Lower leg skin (tissue), 4 donors: Measurements from ENCODE around the gene CD101. TPM values are rescaled to one million over a fixed set of nuclear protein-coding genes. Genes with fewer than 3 reads are reported as not detected.

Experiments
- DNase-seq, 2 donors: peaks; one replicate each; pipeline ENCODE4 v3.0.0-alpha.2; 2019; ENCODE audit warnings: low spot score in 2 of 2
- H3K4me3 ChIP-seq: fragments of 200-600 bp; sonication (generic); 2 replicates; pipeline ENCODE4 v1.5.1; 2017; ENCODE audit warnings: mild to moderate bottlenecking, low read depth; ENCODE audit not compliant: poor library complexity, severe bottlenecking
- CTCF ChIP-seq, 3 donors: fragments of 450-650 bp; IDR thresholded peaks; one replicate each; pipeline ENCODE4 v1.5.1; 2016; ENCODE audit warnings: antibody characterized with exemption in 3 of 3, mild to moderate bottlenecking in 3 of 3, moderate library complexity in 2 of 3
- POLR2A ChIP-seq, 2 donors: fragments of 450-650 bp; IDR thresholded peaks; one replicate each; pipeline ENCODE4 v1.6.1; 2016 to 2017; ENCODE audit warnings: antibody characterized with exemption in 2 of 2, mild to moderate bottlenecking in 1 of 2, moderate library complexity in 1 of 2
- WGBS, 2 donors: methylation state at CpG; one replicate each; pipeline ENCODE4 v1.1.5; 2018; 5-methylcytosine and 5-hydroxymethylcytosine counted together
- intact Hi-C: fragments of 100-400 bp; cut with DNase I; formaldehyde crosslinking; loops from one replicate; pipeline ENCODE4 v1.15.0; 2023; ENCODE audit warnings: low total_unique reads
- total RNA-seq, 4 donors: library from RNA; depleted of rRNA; stranded (reverse); fragments of >200 nt; gene quantifications; one replicate each; pipeline ENCODE4 v1.1.0, GENCODE V29; 2016

The CD101 gene
- total RNA-seq, 4 donors from 2014 or later = 0.46 to 1.8 (median 0.92) TPM

DNA sequence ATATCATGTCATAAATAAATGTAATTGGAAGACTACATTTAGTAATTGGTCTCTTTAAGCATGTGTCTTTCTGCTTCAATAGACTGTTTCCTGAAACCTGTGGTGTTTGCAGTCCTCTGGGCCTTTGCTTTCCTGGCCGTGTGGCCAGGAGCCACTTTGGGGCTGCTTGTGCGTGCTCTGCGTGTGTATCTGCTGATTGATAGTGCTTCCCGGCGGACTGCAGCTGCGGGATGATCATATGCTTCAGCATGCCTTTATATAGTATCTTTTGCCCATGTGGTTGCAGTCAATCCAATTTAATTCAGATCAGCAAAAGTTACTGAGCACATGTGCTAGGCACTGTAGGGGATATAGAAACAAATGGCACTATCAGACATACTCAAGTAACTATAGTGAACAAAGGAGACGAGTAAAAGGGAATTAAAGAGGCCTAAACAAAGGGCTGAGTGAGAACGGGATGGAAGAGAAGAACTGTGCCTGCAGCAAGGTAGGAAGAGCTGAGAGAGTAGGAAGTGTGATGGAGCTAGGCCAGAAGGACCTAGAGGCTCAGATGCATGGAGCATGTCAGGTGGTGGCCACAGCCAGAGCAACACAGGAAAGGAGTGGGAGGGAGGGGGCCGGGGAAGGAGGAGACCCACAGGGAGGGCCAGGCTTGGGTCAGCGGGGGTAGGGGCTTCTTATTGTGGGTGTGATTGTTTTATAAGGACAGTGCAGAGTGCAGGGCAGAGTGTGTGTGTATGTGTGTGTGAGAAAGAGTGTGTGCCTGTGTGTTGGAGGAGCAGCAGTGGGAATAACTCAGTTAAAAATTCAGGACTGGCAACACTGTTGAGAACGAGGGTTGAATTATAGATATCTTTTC is 31.4 kb downstream of the CD101 start:
- intact Hi-C loops = no loop called here
- no peak for TF ChIP-seq POLR2A (IDR thresholded peaks at IDR 0.05)
- no peak for TF ChIP-seq CTCF (IDR thresholded peaks at IDR 0.05)
- H3K4me3 ChIP-seq = no peak overlapping the region
- 82 to 87% methylated on average over 11 of the region's 11 CpGs for WGBS, 2 donors
- DNase-seq = no peak

GRCh38 chr1:117033772-117034171 is 32.2 kb downstream of the CD101 start:
- WGBS, 2 donors = 81% methylated on average over 7 of the region's 7 CpGs
- TF ChIP-seq CTCF (IDR thresholded peaks at IDR 0.05) (no peak), POLR2A (IDR thresholded peaks at IDR 0.05) (no peak)
- DNase-seq = no peak
- no peak overlapping the region for H3K4me3 ChIP-seq
- intact Hi-C loops = no loop called here

DNA sequence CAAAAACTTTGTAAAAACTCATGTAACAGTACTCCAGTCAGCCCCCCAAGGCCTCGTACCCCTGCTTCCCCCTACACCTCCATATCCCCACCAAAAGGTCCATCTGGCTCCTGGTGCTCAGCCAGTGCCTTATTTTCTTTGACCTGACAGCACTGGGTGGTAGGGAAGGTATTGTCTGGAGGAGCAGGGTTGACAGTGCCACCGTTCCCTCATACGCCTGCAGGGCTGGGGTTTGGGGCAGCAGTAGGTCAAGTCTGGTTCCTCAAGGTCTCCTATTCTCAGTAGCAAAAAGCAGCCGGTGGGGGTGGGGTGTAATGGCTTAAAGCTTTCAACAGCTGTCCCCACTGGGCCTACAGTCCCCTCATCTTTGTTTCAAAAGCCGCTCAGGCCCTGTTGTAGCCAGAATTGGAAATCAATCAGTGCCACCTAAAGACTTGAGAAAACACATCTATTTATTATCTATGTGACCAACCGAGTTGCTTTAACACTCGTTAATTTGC is 33.3 kb downstream of the CD101 start:
- 88% methylated on average over 7 of the region's 7 CpGs for WGBS, 2 donors
- intact Hi-C loops = no loop called here
- DNase-seq = no peak
- no peak for TF ChIP-seq POLR2A (IDR thresholded peaks at IDR 0.05)
- no peak for TF ChIP-seq CTCF (IDR thresholded peaks at IDR 0.05)
- H3K4me3 ChIP-seq = no peak overlapping the region

DNA sequence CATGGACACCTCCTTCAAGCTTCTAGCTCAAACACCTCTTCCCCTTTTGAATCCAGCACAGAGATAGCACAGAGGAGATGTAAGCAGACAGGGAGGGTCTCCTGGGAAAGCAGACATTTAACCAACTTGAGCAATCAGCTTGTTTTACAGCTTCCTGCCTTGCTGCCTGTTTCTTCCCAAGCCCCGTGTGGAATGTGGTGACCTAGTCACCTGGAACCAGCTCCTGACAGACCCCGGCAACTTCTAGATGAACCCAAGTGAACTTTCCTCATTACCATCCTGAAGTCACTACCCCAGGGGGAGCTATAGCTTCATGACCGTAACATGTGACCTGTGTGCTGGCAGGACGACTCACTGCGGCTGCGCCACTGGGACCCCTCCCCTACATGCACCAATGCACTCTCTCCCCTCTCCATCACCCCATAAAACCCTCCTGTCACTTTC is 34.5 kb downstream of the CD101 start:
- TF ChIP-seq POLR2A (IDR thresholded peaks at IDR 0.05) = no peak
- TF ChIP-seq CTCF (IDR thresholded peaks at IDR 0.05) = no peak
- DNase-seq = no peak
- no peak overlapping the region for H3K4me3 ChIP-seq
- 64 to 71% methylated on average over 6 of the region's 6 CpGs for WGBS, 2 donors
- intact Hi-C loops = no loop called here

GRCh38 chr1:117037802-117038201 is 36.2 kb downstream of the CD101 start:
- H3K4me3 ChIP-seq = no peak overlapping the region
- intact Hi-C loops = no loop called here
- WGBS, 2 donors = 67 to 92% methylated on average over 1 of the region's 1 CpG
- TF ChIP-seq POLR2A (IDR thresholded peaks at IDR 0.05) (no peak), CTCF (IDR thresholded peaks at IDR 0.05) (no peak)
- no peak for DNase-seq
